IMR-90 (cell line): ENCODE measurements around the gene FKRP. TPM values are rescaled to one million over a fixed set of nuclear protein-coding genes. Genes with fewer than 3 reads are reported as not detected.

ENCODE experiments used
- ATAC-seq: fragments of 200-7000 bp; cut with Tn5 transposase; 2 replicates; pipeline ENCODE4 v1.9.1; 2020; ENCODE audit warnings: low read depth, mild to moderate bottlenecking, moderate library complexity
- BruUV-seq: library from RNA; stranded (reverse); fragments of 400-500 nt; replicated peaks from 2 replicates; lab custom pipeline; 2021; lab: Mats Ljungman, UMichigan
- CTCF ChIA-PET: fragments of 300-600 bp; formaldehyde crosslinking; extraction: SDS; loops from one replicate; lab custom pipeline; 2021; ENCODE audit warnings: antibody characterized with exemption; lab: Yijun Ruan, JAX
- POLR2A ChIA-PET: fragments of 300-600 bp; sonication (Branson Sonifier 250); formaldehyde crosslinking; loops from one replicate; lab custom pipeline; 2022; ENCODE audit warnings: antibody characterized with exemption; ENCODE audit not compliant: unreplicated experiment; lab: Charles Lee
- DNase-seq: peaks from one replicate; pipeline ENCODE4 v3.0.0; 2013
- H2AFZ ChIP-seq: replicated peaks from 2 replicates; pipeline ENCODE3; 2013; ENCODE audit warnings: low read length, mild to moderate bottlenecking; ENCODE audit not compliant: poor library complexity
- H2AK5ac ChIP-seq: 2 replicates; pipeline ENCODE4 v1.6.1; 2013; ENCODE audit warnings: low read depth, low read length, inconsistent platforms
- H2AK9ac ChIP-seq: replicated peaks from 2 replicates; pipeline ENCODE3; 2013; ENCODE audit warnings: mild to moderate bottlenecking, low read depth, low read length, moderate library complexity; ENCODE audit not compliant: poor library complexity
- H2BK120ac ChIP-seq: 2 replicates; pipeline ENCODE4 v1.6.1; 2013; ENCODE audit warnings: low read depth, low read length, inconsistent platforms
- H2BK15ac ChIP-seq: 3 replicates; pipeline ENCODE4 v1.6.1; 2013; ENCODE audit warnings: low read depth, low read length, inconsistent platforms
- H2BK20ac ChIP-seq: 2 replicates; pipeline ENCODE4 v1.6.1; 2013; ENCODE audit warnings: low read depth, mild to moderate bottlenecking, inconsistent platforms, low read length, moderate library complexity
- H2BK5ac ChIP-seq: 2 replicates; pipeline ENCODE4 v1.6.1; 2013; ENCODE audit warnings: mild to moderate bottlenecking, low read depth, low read length, inconsistent platforms; ENCODE audit not compliant: poor library complexity, severe bottlenecking
- H3K14ac ChIP-seq: replicated peaks from 2 replicates; pipeline ENCODE4 v1.6.1; 2013; ENCODE audit warnings: low read depth, low read length, inconsistent platforms
- H3K18ac ChIP-seq: 2 replicates; pipeline ENCODE4 v1.6.1; 2013; ENCODE audit warnings: low read depth, low read length, control low read depth
- H3K23ac ChIP-seq: 2 replicates; pipeline ENCODE4 v1.6.1; 2013; ENCODE audit warnings: low read depth, low read length, inconsistent platforms
- H3K27ac ChIP-seq: 2 replicates; pipeline ENCODE4 v1.5.1; 2013; ENCODE audit warnings: mild to moderate bottlenecking, control low read depth, low read length; ENCODE audit not compliant: insufficient read depth
- H3K27me3 ChIP-seq: 2 replicates; pipeline ENCODE4 v1.6.1; 2013; ENCODE audit warnings: low read length; ENCODE audit not compliant: control insufficient read depth, insufficient read depth
- H3K36me3 ChIP-seq: 2 replicates; pipeline ENCODE4 v1.6.1; 2013; ENCODE audit warnings: low read length, mixed read lengths; ENCODE audit not compliant: control insufficient read depth, insufficient read depth
- H3K4ac ChIP-seq: 2 replicates; pipeline ENCODE4 v1.6.1; 2013; ENCODE audit warnings: low read depth, low read length, inconsistent platforms
- H3K4me1 ChIP-seq: 2 replicates; pipeline ENCODE4 v1.6.1; 2013; ENCODE audit warnings: low read length, mixed read lengths; ENCODE audit not compliant: control insufficient read depth, insufficient read depth
- H3K4me2 ChIP-seq: 2 replicates; pipeline ENCODE4 v1.6.1; 2013; ENCODE audit warnings: low read depth, mild to moderate bottlenecking, control low read depth, low read length, moderate library complexity
- H3K4me3 ChIP-seq: 2 replicates; pipeline ENCODE4 v1.5.1; 2013; ENCODE audit warnings: low read depth, mild to moderate bottlenecking, control low read depth, low read length, moderate library complexity; ENCODE audit not compliant: insufficient read depth
- H3K56ac ChIP-seq: 2 replicates; pipeline ENCODE4 v1.6.1; 2013; ENCODE audit warnings: low read length, inconsistent platforms; ENCODE audit not compliant: insufficient read depth; ENCODE audit errors: extremely low read depth
- H3K79me1 ChIP-seq, 2 experiments: 2 replicates each; pipeline ENCODE4 v1.6.1; 2013; ENCODE audit warnings: low read length in 2 of 2, inconsistent platforms in 1 of 2, low read depth in 1 of 2
- H3K9ac ChIP-seq: 2 replicates; pipeline ENCODE4 v1.6.1; 2013; ENCODE audit warnings: low read depth, low read length, control low read depth
- H3K9me1 ChIP-seq: 2 replicates; pipeline ENCODE4 v1.6.1; 2013; ENCODE audit warnings: low read length, inconsistent platforms; ENCODE audit not compliant: insufficient read depth
- H3K9me3 ChIP-seq: 2 replicates; pipeline ENCODE4 v1.6.1; 2013; ENCODE audit warnings: low read length; ENCODE audit not compliant: control insufficient read depth, insufficient read depth
- H4K20me1 ChIP-seq: 2 replicates; pipeline ENCODE4 v1.6.1; 2013; ENCODE audit warnings: low read length, inconsistent platforms; ENCODE audit not compliant: insufficient read depth
- H4K5ac ChIP-seq: 2 replicates; pipeline ENCODE4 v1.6.1; 2013; ENCODE audit warnings: mild to moderate bottlenecking, low read depth, low read length, control low read depth
- H4K8ac ChIP-seq, 2 experiments: 2 replicates each; pipeline ENCODE4 v1.6.1; 2013; ENCODE audit warnings: low read depth in 2 of 2, low read length in 2 of 2, control low read depth in 1 of 2, inconsistent platforms in 1 of 2
- H4K91ac ChIP-seq: 2 replicates; pipeline ENCODE4 v1.6.1; 2013; ENCODE audit warnings: low read depth, low read length, inconsistent platforms; ENCODE audit not compliant: insufficient read depth
- CEBPB ChIP-seq: IDR thresholded peaks from 2 replicates; pipeline ENCODE4 v1.6.1; 2012; ENCODE audit warnings: low read depth, low read length, improper control_type of control experiment
- MXI1 ChIP-seq: IDR thresholded peaks from 2 replicates; pipeline ENCODE4 v1.6.1; 2012; ENCODE audit warnings: low read depth, mild to moderate bottlenecking, low read length, moderate library complexity, borderline replicate concordance
- WGBS, 2 experiments: methylation state at CpG; one replicate each; pipeline versions ENCODE4 v1.1.5 to v1.1.7; 2013; ENCODE audit warnings: missing lambda C conversion rate in 2 of 2; ENCODE audit not compliant: insufficient read length in 1 of 2; ENCODE audit errors: extremely low coverage in 2 of 2; 5-methylcytosine and 5-hydroxymethylcytosine counted together
- dilution Hi-C: fragments of 300-500 bp; cut with HindIII; formaldehyde crosslinking; loops from one replicate; pipeline ENCODE4 v1.14.3; 2018; ENCODE audit warnings: low sequenced_read_pairs; ENCODE audit not compliant: unreplicated experiment
- in situ Hi-C: fragments of 300-500 bp; cut with MboI; formaldehyde crosslinking; loops from 3 replicates; pipeline ENCODE4 v1.14.3; 2019; ENCODE audit warnings: low sequenced_read_pairs, inconsistent platforms, mixed read lengths
- intact Hi-C: fragments of 100-400 bp; cut with micrococcal nuclease; formaldehyde crosslinking; loops from 2 replicates; pipeline ENCODE4 v1.10.0; 2022
- polyA plus RNA-seq, 3 experiments: library from polyadenylated mRNA; depleted of rRNA; stranded (reverse); fragments of >200 nt; gene quantifications; 2 replicates each; pipeline ENCODE4 v1.2.3, GENCODE V29; 2012; ENCODE audit warnings: low replicate concordance in 1 of 3
- total RNA-seq: library from RNA; depleted of rRNA; stranded (reverse); fragments of >200 nt; gene quantifications from 2 replicates; pipeline ENCODE4 v1.2.3, GENCODE V29; 2012

Gene FKRP
- total and polyA plus RNA-seq, 2 of the 4 experiments (the other 2 are of a cell fraction): 6.1 to 25.3 TPM

DNA sequence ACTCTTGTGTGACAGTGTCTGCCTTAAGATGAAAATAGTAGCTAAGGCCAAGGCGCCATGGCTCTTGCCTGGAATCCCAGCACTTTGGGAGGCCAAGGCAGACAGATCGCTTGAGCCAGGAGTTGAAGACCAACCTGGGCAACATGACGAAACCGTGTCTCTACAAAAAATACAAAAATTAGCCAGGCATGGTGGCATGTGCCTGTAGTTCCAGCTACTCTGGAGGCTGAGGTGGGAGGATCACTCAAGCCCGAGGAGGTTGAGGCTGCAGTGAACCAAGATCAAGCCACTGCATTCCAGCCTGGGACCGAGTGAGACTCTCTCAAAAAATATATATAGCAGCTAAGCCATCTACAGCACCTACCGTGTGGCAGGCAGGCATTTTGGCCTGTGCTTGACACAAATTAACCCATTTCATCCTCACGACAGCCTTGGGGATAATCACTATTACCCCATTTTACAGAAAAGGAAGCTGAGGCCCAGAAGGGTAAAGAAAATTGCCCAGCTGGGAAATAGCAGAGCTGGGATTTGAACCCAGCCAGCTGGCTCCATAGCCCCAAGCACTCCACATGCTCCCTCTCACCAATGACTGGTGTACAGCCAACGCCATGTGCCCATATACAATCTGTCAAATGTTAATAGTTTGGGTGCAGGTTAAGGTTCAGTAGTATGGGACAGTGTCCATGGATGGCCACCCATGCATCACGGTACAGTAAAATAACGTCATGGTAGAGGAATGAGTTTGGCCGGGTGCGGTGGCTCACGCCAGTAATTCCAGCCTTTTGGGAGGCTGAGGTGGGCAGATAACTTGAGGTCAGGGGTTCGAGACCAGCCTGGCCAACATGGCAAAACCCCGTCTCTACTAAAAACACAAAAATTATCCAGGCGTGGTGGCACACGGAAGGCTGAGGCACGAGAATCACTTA is 39.5 kb downstream of the FKRP start:
- dilution Hi-C loops: no loop called here
- intact Hi-C loops: no loop called here
- TF ChIP-seq CEBPB (no peak), MXI1 (0 out of 2 replicates have a peak, but pooled peaks have one; percentile 28)
- H2BK5ac ChIP-seq: peak overlapping the region; percentile 73
- peak overlapping the region; percentile 98 for H3K56ac ChIP-seq
- no CpG with 5 or more reads among the region's 19 CpGs for WGBS, 2 experiments
- H3K18ac ChIP-seq: peak overlapping the region; percentile 76
- H3K4me3 ChIP-seq: peak overlapping the region; percentile 97
- DNase-seq (peak; percentile 38), ATAC-seq (no peak)
- H3K36me3 ChIP-seq: peaks cover 42% of the 10 kb centered on the region
- H3K23ac ChIP-seq: peak overlapping the region; percentile 96
- peak overlapping the region; percentile 91 for H2AFZ ChIP-seq
- CTCF ChIA-PET: interaction anchor here (0.6 to 1.2 kb wide), 2 partner anchors 46 to 302 kb away, joined by 3 to 4 read pairs; no protein-coding TSS in a partner anchor
- H4K91ac ChIP-seq: peak overlapping the region; percentile 73
- peaks cover 67% of the 10 kb centered on the region for H4K20me1 ChIP-seq
- in situ Hi-C loops: loop anchor here (10.0 kb wide), 1 partner anchor 59 kb away; no protein-coding TSS in a partner anchor
- peak overlapping the region; percentile 36; the same call in 1 of the 2 replicates for H2BK20ac ChIP-seq
- H3K4me2 ChIP-seq: peak overlapping the region; percentile 82
- peak overlapping the region; percentile 99 for H3K9ac ChIP-seq
- POLR2A ChIA-PET: interaction anchor here (1.0 kb wide), 2 partner anchors 56 to 65 kb away, joined by 3 read pairs; partner anchors contain the start of gene AP2S1
- peak overlapping the region; percentile 100 for H2AK9ac ChIP-seq
- H2BK15ac ChIP-seq: peak overlapping the region; percentile 13; the same call in 1 of the 3 replicates
- no peaks in the 10 kb centered on the region for H3K9me3 ChIP-seq
- peaks cover 7% of the 10 kb centered on the region; the same call in 1 of the 2 replicates for H3K9me1 ChIP-seq
- peak overlapping the region; percentile 84 for H3K27ac ChIP-seq
- H4K5ac ChIP-seq: peak overlapping the region; percentile 36; the same call in 1 of the 2 replicates
- H3K79me1 ChIP-seq: peaks cover 19 to 64% of the 10 kb centered on the region in 2 experiments; a peak in 3 of 4 replicates
- peak overlapping the region; percentile 4 to 89; a peak in 3 of 4 replicates for H4K8ac ChIP-seq
- TSS peak; percentile 6 for BruUV-seq
- H3K4ac ChIP-seq: peak overlapping the region; percentile 87
- peaks cover 11% of the 10 kb centered on the region for H3K4me1 ChIP-seq
- H3K14ac ChIP-seq: peak overlapping the region; percentile 90
- peak overlapping the region; percentile 66 for H2BK120ac ChIP-seq
- H2AK5ac ChIP-seq: peak overlapping the region; percentile 75
- H3K27me3 ChIP-seq: no peaks in the 10 kb centered on the region
